ENCODE data around the gene CNTF. TPM values are rescaled to one million over a fixed set of nuclear protein-coding genes. Genes with fewer than 3 reads are reported as not detected.

CNTF gene
- total RNA-seq, 2 experiments from 2014 or later: 1.8 to 2.4 TPM

DNA sequence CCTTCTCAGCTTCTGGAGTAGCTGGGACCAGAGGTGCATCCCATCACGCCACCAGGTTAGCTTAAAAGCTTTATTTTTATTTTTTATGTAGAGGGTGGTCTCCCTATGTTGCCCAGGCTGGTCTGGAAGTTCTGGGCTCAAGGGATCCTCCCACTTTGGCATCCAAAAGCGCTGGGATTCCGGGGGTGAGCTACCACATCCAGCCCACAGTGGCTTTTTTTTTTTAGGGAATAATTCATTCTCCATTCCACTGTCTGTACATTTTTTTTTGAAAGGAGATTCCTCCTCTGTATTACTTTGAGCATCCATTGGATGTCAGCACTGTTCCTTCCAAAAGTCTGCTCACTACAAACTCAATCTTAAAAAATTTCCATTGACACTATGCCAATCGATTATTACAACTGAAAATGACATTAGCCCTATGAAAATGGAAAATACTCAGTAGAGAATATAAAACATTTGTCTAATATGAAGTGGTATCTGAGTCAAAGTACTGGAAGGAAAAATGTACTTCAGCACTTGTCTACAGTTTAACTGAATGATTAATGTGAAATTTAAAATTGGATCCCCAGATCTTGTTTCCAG lies 45.5 kb upstream of the CNTF start:
- no peaks in the 10 kb centered on the region for H3K9me3 Mint-ChIP-seq
- no peak for DNase-seq
- peaks cover 42% of the 10 kb centered on the region for H3K36me3 Mint-ChIP-seq (ENCODE audit: low read depth)
- CTCF ChIA-PET: interaction anchor here (0.6 to 5.3 kb wide), 17 partner anchors 9 to 821 kb away, joined by 3 to 31 read pairs (median 4); no protein-coding TSS in a partner anchor
- POLR2A ChIA-PET: interaction anchor here (0.8 to 9.1 kb wide), 13 partner anchors 11 to 72 kb away, joined by 3 to 69 read pairs (median 6); partner anchors contain the start of gene CNTF
- peak overlapping the region; percentile 93 for H3K4me3 Mint-ChIP-seq
- TF ChIP-seq, protein P1, sequence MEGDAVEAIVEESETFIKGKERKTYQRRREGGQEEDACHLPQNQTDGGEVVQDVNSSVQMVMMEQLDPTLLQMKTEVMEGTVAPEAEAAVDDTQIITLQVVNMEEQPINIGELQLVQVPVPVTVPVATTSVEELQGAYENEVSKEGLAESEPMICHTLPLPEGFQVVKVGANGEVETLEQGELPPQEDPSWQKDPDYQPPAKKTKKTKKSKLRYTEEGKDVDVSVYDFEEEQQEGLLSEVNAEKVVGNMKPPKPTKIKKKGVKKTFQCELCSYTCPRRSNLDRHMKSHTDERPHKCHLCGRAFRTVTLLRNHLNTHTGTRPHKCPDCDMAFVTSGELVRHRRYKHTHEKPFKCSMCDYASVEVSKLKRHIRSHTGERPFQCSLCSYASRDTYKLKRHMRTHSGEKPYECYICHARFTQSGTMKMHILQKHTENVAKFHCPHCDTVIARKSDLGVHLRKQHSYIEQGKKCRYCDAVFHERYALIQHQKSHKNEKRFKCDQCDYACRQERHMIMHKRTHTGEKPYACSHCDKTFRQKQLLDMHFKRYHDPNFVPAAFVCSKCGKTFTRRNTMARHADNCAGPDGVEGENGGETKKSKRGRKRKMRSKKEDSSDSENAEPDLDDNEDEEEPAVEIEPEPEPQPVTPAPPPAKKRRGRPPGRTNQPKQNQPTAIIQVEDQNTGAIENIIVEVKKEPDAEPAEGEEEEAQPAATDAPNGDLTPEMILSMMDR (IDR thresholded peaks at IDR 0.05): peak; percentile 66
- ATAC-seq: no peak
- H3K4me1 Mint-ChIP-seq (ENCODE audit: low read depth): peaks cover 22% of the 10 kb centered on the region
- H3K27ac Mint-ChIP-seq: peak overlapping the region; percentile 98
- intact Hi-C loops (cut with micrococcal nuclease): loop anchor here (5.0 to 10.0 kb wide), 4 partner anchors 45 to 912 kb away; partner anchors contain the start of genes CNTF and ZDHHC5
- no peaks in the 10 kb centered on the region for H3K27me3 Mint-ChIP-seq

DNA sequence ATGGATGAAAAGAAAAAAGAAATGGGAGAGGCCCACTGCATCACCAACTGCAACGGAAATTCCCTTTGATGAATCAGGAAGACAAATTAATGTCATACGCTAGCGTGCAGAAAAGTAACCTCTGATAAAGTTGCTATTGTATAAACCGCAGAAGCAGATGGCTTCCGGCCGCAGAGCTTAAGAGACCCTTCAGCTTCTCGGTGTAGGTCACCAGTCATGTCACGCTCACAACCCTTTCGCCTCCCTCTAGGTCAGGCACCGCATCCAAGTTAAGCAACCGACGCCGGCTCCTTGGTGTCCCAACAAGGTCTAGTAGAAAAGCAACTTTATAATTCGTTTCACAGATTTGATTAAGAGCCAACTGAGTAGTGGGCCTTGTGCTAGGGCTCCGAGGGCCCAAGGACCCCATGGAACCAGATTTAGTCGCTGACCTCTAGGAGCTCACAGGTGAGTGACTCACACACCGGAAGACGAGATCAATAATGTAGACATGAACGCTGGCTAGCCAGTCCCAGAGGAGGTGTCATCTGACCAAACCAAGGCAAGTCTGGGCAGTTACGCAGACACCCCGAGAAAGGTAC lies 44.8 kb upstream of the CNTF start:
- intact Hi-C loops (cut with micrococcal nuclease): loop anchor here (5.0 to 10.0 kb wide), 4 partner anchors 45 to 913 kb away; partner anchors contain the start of genes CNTF and ZDHHC5
- H3K36me3 Mint-ChIP-seq (ENCODE audit: low read depth): peaks cover 45% of the 10 kb centered on the region
- ChIA-PET POLR2A (interaction anchor here (0.6 to 9.1 kb wide), 19 partner anchors 10 to 928 kb away, joined by 3 to 69 read pairs (median 4); partner anchors contain the start of genes CNTF and YPEL4), CTCF (interaction anchor here (0.8 to 5.3 kb wide), 9 partner anchors 10 to 99 kb away, joined by 3 to 31 read pairs (median 7); no protein-coding TSS in a partner anchor)
- no peaks in the 10 kb centered on the region for H3K27me3 Mint-ChIP-seq
- DNase-seq (peak; percentile 93), ATAC-seq (peak; percentile 52)
- peaks cover 25% of the 10 kb centered on the region for H3K4me1 Mint-ChIP-seq (ENCODE audit: low read depth)
- no peaks in the 10 kb centered on the region for H3K9me3 Mint-ChIP-seq
- peak overlapping the region; percentile 93 for H3K4me3 Mint-ChIP-seq
- TF ChIP-seq, protein P1 (IDR thresholded peaks at IDR 0.05): no peak
- peak overlapping the region; percentile 98 for H3K27ac Mint-ChIP-seq

- peaks cover 29% of the 10 kb centered on the region for H3K4me1 Mint-ChIP-seq (ENCODE audit: low read depth)
- no peaks in the 10 kb centered on the region for H3K27me3 Mint-ChIP-seq
- ChIA-PET POLR2A (interaction anchor here (0.6 to 9.1 kb wide), 14 partner anchors 9 to 929 kb away, joined by 3 to 69 read pairs (median 5); partner anchors contain the start of gene YPEL4), CTCF (interaction anchor here (0.8 to 5.3 kb wide), 7 partner anchors 11 to 99 kb away, joined by 3 to 31 read pairs (median 7); no protein-coding TSS in a partner anchor)
- intact Hi-C loops (cut with micrococcal nuclease): loop anchor here (5.0 to 10.0 kb wide), 4 partner anchors 44 to 913 kb away; partner anchors contain the start of genes CNTF and ZDHHC5
- no peaks in the 10 kb centered on the region for H3K9me3 Mint-ChIP-seq
- TF ChIP-seq, protein P1 (IDR thresholded peaks at IDR 0.05): no peak
- H3K27ac Mint-ChIP-seq: peak overlapping the region; percentile 98
- peak; percentile 94 for DNase-seq
- ATAC-seq: peak; percentile 36
- H3K4me3 Mint-ChIP-seq: peak overlapping the region; percentile 93
- H3K36me3 Mint-ChIP-seq (ENCODE audit: low read depth): peaks cover 46% of the 10 kb centered on the region
Observed at GRCh38 chr11:58578136-58578634, 44.3 kb upstream of the CNTF start.

GRCh38 chr11:58578635-58579191 lies 43.8 kb upstream of the CNTF start, which contains the start of gene ZFP91:
TSS of gene ZFP91 (plus strand) at chr11:58579063. CDS start at chr11:58579282, 219 bp downstream.
- peaks cover 31% of the 10 kb centered on the region for H3K4me1 Mint-ChIP-seq (ENCODE audit: low read depth)
- ChIA-PET POLR2A (interaction anchor here (0.6 to 9.1 kb wide), 10 partner anchors 13 to 819 kb away, joined by 3 to 69 read pairs (median 6); no protein-coding TSS in a partner anchor), CTCF (interaction anchor here (5.3 kb wide), 1 partner anchor 11 kb away, joined by 31 read pairs; no protein-coding TSS in a partner anchor)
- no peaks in the 10 kb centered on the region for H3K9me3 Mint-ChIP-seq
- H3K36me3 Mint-ChIP-seq (ENCODE audit: low read depth): peaks cover 45% of the 10 kb centered on the region
- DNase-seq (peak; percentile 99), ATAC-seq (peak; percentile 60)
- intact Hi-C loops (cut with micrococcal nuclease): loop anchor here (5.0 to 10.0 kb wide), 4 partner anchors 44 to 914 kb away; partner anchors contain the start of genes CNTF and ZDHHC5
- H3K27me3 Mint-ChIP-seq: no peaks in the 10 kb centered on the region
- H3K4me3 Mint-ChIP-seq: peak within 1 kb of the TSS; percentile 93
- TF ChIP-seq, protein P1 (IDR thresholded peaks at IDR 0.05): no peak
- H3K27ac Mint-ChIP-seq: peak within 1 kb of the TSS; percentile 100
